Activated T-cell treated with anti-CD3 and anti-CD28 coated beads, Interleukin-2, amount 50 U/mL, for 24 hours (primary cell): ENCODE data around the gene CFP.
"Not testable (repeated sequence)": the region's sequence is repeated elsewhere in the genome, so short reads cannot be mapped to it uniquely, and the experiment has no call there.

Experiments used
- DNase-seq: peaks from one replicate; pipeline ENCODE4 v3.0.0-alpha.2; 2020
- H3K27ac Mint-ChIP-seq: 2 replicates; pipeline ENCODE4 v1.8.0; 2020; ENCODE audit warnings: mild to moderate bottlenecking, mixed read lengths
- H3K27me3 Mint-ChIP-seq: 2 replicates; pipeline ENCODE4 v1.8.0; 2020; ENCODE audit warnings: mixed read lengths
- H3K36me3 Mint-ChIP-seq: 2 replicates; pipeline ENCODE4 v1.8.0; 2020; ENCODE audit warnings: low read depth, mixed read lengths
- H3K4me1 Mint-ChIP-seq: 2 replicates; pipeline ENCODE4 v1.8.0; 2020; ENCODE audit warnings: low read depth, mixed read lengths
- H3K4me3 Mint-ChIP-seq: 2 replicates; pipeline ENCODE4 v1.8.0; 2020; ENCODE audit warnings: mild to moderate bottlenecking, moderate library complexity, mixed read lengths
- H3K9me3 Mint-ChIP-seq: 2 replicates; pipeline ENCODE4 v1.8.0; 2020; ENCODE audit warnings: mixed read lengths

The CFP gene

GRCh38 chrX:47623540-47624027 lies 6.1 kb downstream of the CFP start:
- H3K4me1 Mint-ChIP-seq: peaks cover 16% of the 10 kb centered on the region
- H3K27ac Mint-ChIP-seq: no peak overlapping the region
- H3K4me3 Mint-ChIP-seq: peak overlapping the region; percentile 72
- H3K36me3 Mint-ChIP-seq: no peaks in the 10 kb centered on the region
- peaks cover 32% of the 10 kb centered on the region for H3K27me3 Mint-ChIP-seq
- DNase-seq: peak; percentile 63
- no peaks in the 10 kb centered on the region for H3K9me3 Mint-ChIP-seq

GRCh38 chrX:47621851-47622250 lies 7.9 kb downstream of the CFP start:
- peaks cover 32% of the 10 kb centered on the region for H3K27me3 Mint-ChIP-seq
- no peak overlapping the region for H3K4me3 Mint-ChIP-seq
- H3K36me3 Mint-ChIP-seq: no peaks in the 10 kb centered on the region

GRCh38 chrX:47620303-47620685 lies 9.4 kb downstream of the CFP start:
- peaks cover 32% of the 10 kb centered on the region for H3K27me3 Mint-ChIP-seq
- no peak overlapping the region for H3K27ac Mint-ChIP-seq
- peaks cover 14% of the 10 kb centered on the region for H3K4me1 Mint-ChIP-seq
- no peak overlapping the region for H3K4me3 Mint-ChIP-seq
- H3K9me3 Mint-ChIP-seq: no peaks in the 10 kb centered on the region
- no peak for DNase-seq
- H3K36me3 Mint-ChIP-seq: no peaks in the 10 kb centered on the region

More at GRCh38 chrX:47621851-47622250, 7.9 kb downstream of the CFP start:
- DNase-seq: no peak
- H3K4me1 Mint-ChIP-seq: peaks cover 14% of the 10 kb centered on the region
- no peak overlapping the region for H3K27ac Mint-ChIP-seq
- no peaks in the 10 kb centered on the region for H3K9me3 Mint-ChIP-seq

GRCh38 chrX:47619486-47620302 lies 10.0 kb downstream of the CFP start, which contains the start of gene SYN1:
TSS of gene SYN1 (minus strand) at chrX:47619857. CDS start at chrX:47619728, 129 bp downstream.
- peak; percentile 85 for DNase-seq
- Mint-ChIP-seq H3K9me3 (no peaks in the 10 kb centered on the region), H3K4me1 (peaks cover 14% of the 10 kb centered on the region), H3K4me3 (peak within 1 kb of the TSS; percentile 45), H3K27me3 (peaks cover 28% of the 10 kb centered on the region), H3K36me3 (no peaks in the 10 kb centered on the region), H3K27ac (no peak within 1 kb of the TSS)

GRCh38 chrX:47618923-47619485 lies 10.7 kb downstream of the CFP start:
- no peaks in the 10 kb centered on the region for H3K36me3 Mint-ChIP-seq
- peaks cover 11% of the 10 kb centered on the region for H3K4me1 Mint-ChIP-seq
- peak overlapping the region; percentile 11 for H3K4me3 Mint-ChIP-seq
- no peaks in the 10 kb centered on the region for H3K9me3 Mint-ChIP-seq
- H3K27me3 Mint-ChIP-seq: peaks cover 24% of the 10 kb centered on the region
- DNase-seq: no peak
- H3K27ac Mint-ChIP-seq: no peak overlapping the region

GRCh38 chrX:47614618-47615017 lies 15.1 kb downstream of the CFP start:
- Mint-ChIP-seq H3K9me3 (no peaks in the 10 kb centered on the region), H3K36me3 (no peaks in the 10 kb centered on the region), H3K27me3 (peaks cover 23% of the 10 kb centered on the region), H3K4me1 (no peaks in the 10 kb centered on the region), H3K27ac (no peak overlapping the region), H3K4me3 (no peak overlapping the region)
- DNase-seq: no peak

GRCh38 chrX:47613082-47613481 lies 16.6 kb downstream of the CFP start:
- peaks cover 2% of the 10 kb centered on the region for H3K4me1 Mint-ChIP-seq

GRCh38 chrX:47612418-47612817 lies 17.3 kb downstream of the CFP start:
- Mint-ChIP-seq H3K4me3 (no peak overlapping the region), H3K4me1 (peaks cover 2% of the 10 kb centered on the region), H3K27ac (no peak overlapping the region), H3K9me3 (no peaks in the 10 kb centered on the region), H3K36me3 (no peaks in the 10 kb centered on the region), H3K27me3 (peaks cover 17% of the 10 kb centered on the region)
- DNase-seq: no peak

More at GRCh38 chrX:47613082-47613481, 16.6 kb downstream of the CFP start:
- Mint-ChIP-seq H3K27me3 (peaks cover 18% of the 10 kb centered on the region), H3K9me3 (no peaks in the 10 kb centered on the region), H3K36me3 (no peaks in the 10 kb centered on the region), H3K27ac (no peak overlapping the region), H3K4me3 (no peak overlapping the region)
- no peak for DNase-seq

- no peaks in the 10 kb centered on the region for H3K36me3 Mint-ChIP-seq
- H3K4me3 Mint-ChIP-seq: no peak overlapping the region
- peaks cover 2% of the 10 kb centered on the region for H3K4me1 Mint-ChIP-seq
- H3K27me3 Mint-ChIP-seq: peaks cover 19% of the 10 kb centered on the region
- H3K27ac Mint-ChIP-seq: no peak overlapping the region
- DNase-seq: no peak
- no peaks in the 10 kb centered on the region for H3K9me3 Mint-ChIP-seq
Measured at GRCh38 chrX:47611926-47612325, 17.8 kb downstream of the CFP start.

GRCh38 chrX:47611489-47611888 lies 18.2 kb downstream of the CFP start:
- no peaks in the 10 kb centered on the region for H3K36me3 Mint-ChIP-seq
- no peak overlapping the region for H3K27ac Mint-ChIP-seq
- H3K4me1 Mint-ChIP-seq: peaks cover 2% of the 10 kb centered on the region
- no peak overlapping the region for H3K4me3 Mint-ChIP-seq
- H3K27me3 Mint-ChIP-seq: peaks cover 19% of the 10 kb centered on the region
- DNase-seq: no peak
- H3K9me3 Mint-ChIP-seq: no peaks in the 10 kb centered on the region

- Mint-ChIP-seq H3K4me3 (no peak overlapping the region), H3K4me1 (peaks cover 2% of the 10 kb centered on the region), H3K36me3 (no peaks in the 10 kb centered on the region), H3K27me3 (peaks cover 19% of the 10 kb centered on the region), H3K9me3 (no peaks in the 10 kb centered on the region), H3K27ac (no peak overlapping the region)
- no peak for DNase-seq
Measured at GRCh38 chrX:47610511-47610910, 19.2 kb downstream of the CFP start.

- H3K36me3 Mint-ChIP-seq: no peaks in the 10 kb centered on the region
- H3K27me3 Mint-ChIP-seq: peaks cover 16% of the 10 kb centered on the region
- no peak for DNase-seq
- peaks cover 2% of the 10 kb centered on the region for H3K4me1 Mint-ChIP-seq
- H3K4me3 Mint-ChIP-seq: no peak overlapping the region
- no peaks in the 10 kb centered on the region for H3K9me3 Mint-ChIP-seq
- no peak overlapping the region for H3K27ac Mint-ChIP-seq
Measured at GRCh38 chrX:47608130-47608810, 21.5 kb downstream of the CFP start.

GRCh38 chrX:47607091-47607490 lies 22.6 kb downstream of the CFP start:
- no peak overlapping the region for H3K27ac Mint-ChIP-seq
- H3K27me3 Mint-ChIP-seq: peaks cover 9% of the 10 kb centered on the region
- no peaks in the 10 kb centered on the region for H3K36me3 Mint-ChIP-seq
- no peak for DNase-seq
- H3K4me3 Mint-ChIP-seq: no peak overlapping the region
- peaks cover 2% of the 10 kb centered on the region for H3K4me1 Mint-ChIP-seq
- H3K9me3 Mint-ChIP-seq: no peaks in the 10 kb centered on the region

- Mint-ChIP-seq H3K4me3 (no peak overlapping the region), H3K27ac (no peak overlapping the region), H3K4me1 (peaks cover 2% of the 10 kb centered on the region), H3K9me3 (no peaks in the 10 kb centered on the region), H3K27me3 (peaks cover 4% of the 10 kb centered on the region), H3K36me3 (no peaks in the 10 kb centered on the region)
- no peak for DNase-seq
Measured at GRCh38 chrX:47605024-47605423, 24.7 kb downstream of the CFP start.

GRCh38 chrX:47603125-47603524 lies 26.6 kb downstream of the CFP start:
- H3K4me3 Mint-ChIP-seq, DNase-seq, H3K36me3 Mint-ChIP-seq, H3K4me1 Mint-ChIP-seq, H3K27me3 Mint-ChIP-seq, H3K27ac Mint-ChIP-seq, H3K9me3 Mint-ChIP-seq: not testable (repeated sequence)
